HL-60/S4 treated with phorbol 12-myristate 13-acetate at 8.2 ng/mL for 4 days and 3 days (cell line): ENCODE results near the gene CNNM4.
"Not testable (repeated sequence)": the region's sequence is repeated elsewhere in the genome, so short reads cannot be mapped to it uniquely, and the experiment has no call there.

ENCODE experiments used
- in situ Hi-C: fragments of 300-500 bp; cut with MboI; formaldehyde crosslinking; loops from 2 replicates; pipeline ENCODE4 v1.15.0; 2022; ENCODE audit warnings: low sequenced_read_pairs

The CNNM4 gene

DNA sequence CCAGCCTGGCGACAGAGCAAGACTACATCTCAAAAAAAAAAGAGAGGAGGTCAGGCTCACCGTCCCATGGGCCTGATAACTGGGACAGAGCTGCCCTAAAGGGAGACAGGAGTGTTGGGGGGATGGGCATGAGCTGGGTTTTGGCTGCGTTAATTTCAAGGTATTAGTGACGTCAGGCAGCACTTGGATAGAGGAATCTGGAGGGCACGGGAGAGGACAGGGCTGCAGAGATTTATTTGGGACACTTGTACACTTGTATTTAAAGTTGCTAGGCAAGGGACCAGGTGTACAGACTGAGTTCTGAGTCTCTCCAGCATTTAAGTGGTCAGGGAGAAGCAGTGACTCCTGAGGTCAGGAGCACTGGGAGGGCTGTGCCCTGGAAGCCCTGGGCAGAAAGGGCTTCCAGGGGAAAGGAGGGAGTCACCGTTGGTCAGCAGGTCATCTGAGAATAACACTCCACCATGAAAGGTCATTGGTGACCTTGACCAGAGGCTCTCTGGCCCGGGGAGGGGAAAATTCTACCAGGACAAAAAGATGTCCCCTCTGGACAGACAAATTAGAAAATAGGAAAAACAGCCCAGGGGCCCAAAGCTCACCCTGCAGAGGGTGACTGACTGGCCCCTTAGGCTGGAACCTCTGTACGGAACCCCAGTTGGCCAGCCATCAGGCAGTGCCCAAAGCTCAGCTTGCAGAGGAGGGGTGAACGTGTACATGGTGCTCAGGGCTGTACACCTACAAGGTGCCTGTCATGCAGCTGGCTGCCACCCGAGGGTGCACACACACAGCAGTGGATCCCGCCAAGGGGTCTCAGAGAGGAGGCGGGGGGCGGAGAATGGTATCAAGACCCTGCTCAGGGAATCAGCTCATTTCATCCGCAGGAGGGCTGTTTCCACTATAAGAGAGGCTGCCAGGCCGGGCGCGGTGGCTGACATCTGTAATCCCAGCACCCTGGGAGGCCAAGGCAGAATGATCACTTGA lies 32.4 kb downstream of the CNNM4 start:
- in situ Hi-C loops: no loop called here

DNA sequence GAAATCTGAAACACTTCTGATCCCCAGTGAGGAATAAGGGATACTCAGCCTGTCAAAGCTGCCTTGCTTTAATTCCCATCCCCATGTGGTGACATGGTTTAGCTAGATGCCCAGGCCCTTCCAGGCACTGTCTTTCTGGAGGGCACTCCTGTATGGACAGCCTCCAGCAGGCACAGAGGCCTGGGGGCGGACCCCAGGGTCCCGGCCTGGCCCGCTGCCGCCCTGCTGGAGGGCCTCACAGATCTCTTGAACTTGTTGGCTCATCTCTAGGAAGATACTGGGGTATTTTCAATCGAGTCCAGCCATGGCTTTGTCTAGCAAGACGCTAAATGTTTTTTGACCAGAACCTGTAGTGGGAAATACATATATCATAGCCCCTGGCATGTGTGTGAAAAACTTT lies 34.4 kb downstream of the CNNM4 start:
- in situ Hi-C loops: no loop called here

DNA sequence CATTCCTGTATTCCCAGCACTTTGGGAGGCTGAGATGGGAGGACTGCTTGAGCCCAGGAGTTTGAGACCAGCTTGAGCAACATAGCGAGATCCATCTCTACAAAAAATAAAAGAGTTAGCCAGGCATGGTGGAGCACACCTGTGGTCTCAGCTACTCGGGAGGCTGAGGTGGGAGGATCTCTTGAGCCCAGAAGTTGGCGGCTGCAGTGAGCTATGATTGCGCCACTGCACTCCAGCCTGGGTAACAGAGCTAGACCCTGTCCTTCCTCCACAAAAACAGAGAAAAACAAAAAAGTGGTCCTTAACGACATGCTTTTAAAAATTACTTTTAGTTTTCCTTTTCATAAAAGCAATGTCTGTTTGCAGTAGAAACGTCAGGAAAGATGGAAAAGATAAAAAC lies 35.8 kb downstream of the CNNM4 start:
- in situ Hi-C loops: not testable (repeated sequence)

DNA sequence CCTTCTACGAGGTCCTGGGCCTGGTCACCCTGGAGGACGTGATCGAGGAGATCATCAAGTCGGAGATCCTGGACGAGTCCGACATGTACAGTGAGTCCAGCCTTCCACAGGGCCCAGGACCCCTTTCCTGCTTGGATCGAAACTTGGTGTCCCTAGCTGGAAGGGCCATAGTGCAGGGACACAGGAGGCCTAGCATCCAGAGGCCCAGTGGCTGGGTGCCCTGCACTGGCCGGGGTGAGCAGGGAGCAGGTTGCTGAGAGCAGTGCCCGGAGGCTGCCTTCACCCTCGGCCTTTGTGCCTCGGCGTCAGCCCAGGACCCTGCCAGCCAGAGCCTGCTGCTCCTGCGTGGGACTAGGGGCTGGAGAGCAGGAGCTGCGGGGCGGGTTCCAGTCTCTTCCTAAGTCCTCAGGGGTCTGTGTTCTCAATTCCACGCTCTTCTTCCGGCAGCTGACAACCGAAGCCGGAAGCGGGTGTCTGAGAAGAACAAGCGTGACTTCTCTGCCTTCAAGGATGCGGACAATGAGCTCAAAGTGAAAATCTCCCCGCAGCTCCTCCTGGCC lies 36.4 kb downstream of the CNNM4 start:
- in situ Hi-C loops: no loop called here

DNA sequence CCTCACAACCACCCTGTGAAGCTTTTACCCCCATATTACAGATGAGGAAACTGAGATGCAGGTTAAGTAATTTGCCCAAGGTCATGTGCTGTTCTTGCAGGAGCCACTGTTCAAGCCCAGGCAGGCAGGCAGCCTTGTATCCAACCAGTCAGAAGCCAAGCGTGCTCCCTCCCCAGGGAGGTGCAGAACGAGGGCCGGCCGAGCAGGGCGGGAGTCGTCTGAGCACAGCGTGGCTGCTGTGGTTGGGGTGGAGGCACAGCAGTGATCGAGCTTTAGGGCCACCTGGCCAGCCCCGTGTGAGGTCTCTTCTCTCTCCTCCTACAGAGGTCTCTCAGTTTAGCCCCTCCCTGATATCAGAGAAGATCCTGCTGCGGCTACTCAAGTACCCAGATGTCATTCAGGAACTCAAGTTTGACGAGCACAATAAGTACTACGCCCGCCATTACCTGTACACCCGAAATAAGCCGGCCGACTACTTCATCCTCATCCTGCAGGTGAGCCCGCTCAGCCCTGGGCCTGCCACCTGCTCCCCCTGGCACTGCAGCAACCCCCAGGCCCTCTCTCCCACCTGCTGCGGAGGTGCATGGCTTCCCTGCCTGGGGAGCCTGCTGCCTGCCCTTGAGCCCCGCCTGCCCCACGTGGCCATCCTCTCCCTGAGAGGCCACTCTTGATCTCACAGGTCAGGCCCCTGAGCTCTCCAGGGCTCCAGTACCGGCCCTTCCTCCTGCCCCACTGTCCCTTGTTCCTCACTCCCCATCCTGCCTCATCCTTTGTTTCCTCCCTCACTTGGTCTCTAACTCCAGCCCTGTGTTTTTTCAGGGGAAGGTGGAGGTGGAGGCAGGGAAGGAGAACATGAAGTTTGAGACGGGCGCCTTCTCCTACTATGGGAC lies 38.3 kb downstream of the CNNM4 start:
- in situ Hi-C loops: no loop called here

- in situ Hi-C loops: no loop called here
Observed at GRCh38 chr2:96799623-96799935, 38.9 kb downstream of the CNNM4 start.

- in situ Hi-C loops: no loop called here
Observed at GRCh38 chr2:96800061-96801004, 39.6 kb downstream of the CNNM4 start.

DNA sequence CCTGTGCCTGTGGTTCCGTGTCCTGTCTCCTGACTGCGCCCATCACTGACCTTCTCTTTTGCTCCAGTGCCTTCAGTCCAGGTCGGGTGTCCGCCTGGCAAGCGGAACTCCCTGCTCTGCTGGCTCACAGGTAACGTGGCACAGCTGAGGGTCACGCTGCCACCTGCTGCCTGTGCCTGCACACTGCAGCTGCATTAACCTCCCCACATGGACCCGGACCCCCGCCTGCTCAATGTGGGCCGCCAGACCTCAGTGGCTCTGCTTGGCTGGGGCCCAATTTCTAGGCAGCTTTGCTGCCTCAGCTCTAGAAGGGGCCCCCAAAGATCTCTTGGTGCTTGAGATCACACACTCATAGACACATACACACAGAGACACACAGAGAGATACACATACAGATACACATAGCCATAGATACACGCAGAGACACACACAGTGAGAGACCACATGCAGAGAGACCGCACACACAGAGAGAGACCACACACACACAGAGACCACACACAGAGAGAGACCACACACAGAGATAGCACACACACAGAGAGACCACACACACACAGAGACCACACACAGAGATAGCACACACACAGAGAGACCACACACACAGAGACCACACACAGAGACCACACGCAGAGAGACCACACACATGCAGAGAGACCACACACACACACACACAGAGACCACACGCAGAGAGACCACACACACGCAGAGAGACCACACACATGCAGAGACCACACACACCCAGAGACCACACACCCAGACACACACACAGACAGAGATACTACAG lies 40.5 kb downstream of the CNNM4 start:
- in situ Hi-C loops: no loop called here

DNA sequence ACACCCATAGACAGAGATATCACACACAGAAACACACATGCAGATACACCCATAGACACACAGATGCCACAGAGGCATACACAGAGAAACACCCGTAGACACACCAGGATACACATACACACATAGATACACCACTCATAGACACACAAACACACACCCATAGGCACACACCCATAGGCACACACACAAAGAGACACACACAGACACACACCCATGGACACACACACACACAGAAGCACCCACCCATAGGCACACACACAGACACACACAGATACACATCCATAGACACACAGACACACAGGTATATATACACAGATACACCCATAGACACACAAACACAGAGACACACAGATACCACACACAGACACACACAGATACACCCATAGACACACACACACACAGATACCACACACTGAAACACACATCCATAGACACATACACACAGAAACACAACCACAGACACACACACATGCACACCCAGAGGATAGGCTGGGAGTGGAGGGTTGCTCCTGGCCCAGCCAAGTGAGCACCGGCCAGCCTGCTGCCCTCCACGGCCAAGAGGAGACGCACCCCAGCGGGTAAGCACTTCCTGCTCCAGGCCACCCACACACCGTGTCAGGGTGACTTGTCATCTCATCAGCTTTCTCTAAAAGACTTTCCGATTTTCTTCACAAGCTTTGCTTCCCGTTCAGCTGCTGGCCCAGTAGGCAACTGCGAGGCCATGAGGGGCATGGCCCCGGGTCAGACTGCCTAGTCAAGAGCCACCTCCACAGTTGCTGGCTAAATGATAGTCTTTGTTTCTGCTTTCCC lies 41.3 kb downstream of the CNNM4 start:
- in situ Hi-C loops: no loop called here

- in situ Hi-C loops: no loop called here
Observed at GRCh38 chr2:96802721-96803120, 42.0 kb downstream of the CNNM4 start.

- in situ Hi-C loops: no loop called here
Observed at GRCh38 chr2:96804986-96805385, 44.3 kb downstream of the CNNM4 start.

DNA sequence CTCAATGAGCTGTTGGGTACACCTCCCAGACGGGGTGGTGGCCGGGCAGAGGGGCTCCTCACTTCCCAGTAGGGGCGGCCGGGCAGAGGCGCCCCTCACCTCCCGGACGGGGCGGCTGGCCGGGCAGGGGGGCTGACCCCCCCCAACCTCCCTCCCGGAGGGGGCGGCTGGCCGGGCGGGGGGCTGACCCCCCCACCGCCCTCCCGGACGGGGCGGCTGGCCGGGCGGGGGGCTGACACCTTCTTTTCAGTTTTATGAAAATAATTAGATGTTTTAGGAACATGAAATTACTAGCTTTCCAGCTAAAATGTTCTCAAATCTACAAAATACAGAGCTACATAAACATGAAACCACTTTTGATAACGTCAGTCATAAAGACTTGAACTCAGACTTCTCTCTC lies 45.2 kb downstream of the CNNM4 start:
- in situ Hi-C loops: not testable (repeated sequence)

GRCh38 chr2:96806468-96807126 lies 45.9 kb downstream of the CNNM4 start:
- in situ Hi-C loops: no loop called here

DNA sequence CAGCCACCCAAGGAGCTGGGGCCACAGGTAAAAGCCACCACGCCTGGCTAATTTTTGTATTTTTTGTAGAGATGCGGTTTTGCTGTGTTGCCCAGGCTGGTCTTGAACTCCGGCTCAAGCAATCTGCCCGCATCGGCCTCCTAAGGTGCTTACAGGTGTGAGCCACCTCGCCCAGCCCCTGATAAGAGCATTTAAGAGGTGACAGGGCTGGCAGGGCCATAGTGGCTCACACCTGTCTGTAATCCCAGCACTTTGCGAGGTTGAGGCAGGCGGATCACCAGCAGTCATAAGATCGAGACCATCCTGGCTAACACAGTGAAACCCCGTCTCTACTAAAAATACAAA lies 46.4 kb downstream of the CNNM4 start:
- in situ Hi-C loops: no loop called here

GRCh38 chr2:96808176-96808837 lies 47.6 kb downstream of the CNNM4 start:
- in situ Hi-C loops: no loop called here

GRCh38 chr2:96809216-96809882 lies 48.6 kb downstream of the CNNM4 start:
- in situ Hi-C loops: no loop called here
